GM19455 (cell line): Measurements from ENCODE around the gene PXMP2.

Experiments
- ATAC-seq: cut with Tn5 transposase; IDR thresholded peaks from one replicate; pipeline ENCODE4 v1.9.1; 2021; ENCODE audit not compliant: unreplicated experiment

The PXMP2 gene

DNA sequence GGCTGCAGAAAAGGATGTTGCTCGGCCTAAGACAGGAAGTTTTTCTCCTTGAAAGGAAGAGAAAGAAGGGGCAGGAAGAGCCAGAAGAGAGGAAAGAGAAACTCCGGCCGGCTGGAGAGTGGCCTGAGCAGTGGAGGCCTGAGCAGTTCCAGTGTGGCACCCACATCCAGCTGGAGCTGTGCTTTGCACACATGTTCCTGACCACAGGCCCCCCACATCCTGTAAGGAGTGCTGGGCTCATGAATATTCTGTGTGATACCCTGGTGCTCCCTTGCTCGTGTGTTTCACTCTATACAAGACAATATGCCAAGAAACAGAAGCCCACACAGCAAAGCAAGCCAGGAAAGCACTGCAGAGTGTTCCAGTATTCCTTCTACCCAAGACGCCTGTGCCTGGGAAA lies 27.3 kb upstream of the PXMP2 start:
- ATAC-seq = no peak

DNA sequence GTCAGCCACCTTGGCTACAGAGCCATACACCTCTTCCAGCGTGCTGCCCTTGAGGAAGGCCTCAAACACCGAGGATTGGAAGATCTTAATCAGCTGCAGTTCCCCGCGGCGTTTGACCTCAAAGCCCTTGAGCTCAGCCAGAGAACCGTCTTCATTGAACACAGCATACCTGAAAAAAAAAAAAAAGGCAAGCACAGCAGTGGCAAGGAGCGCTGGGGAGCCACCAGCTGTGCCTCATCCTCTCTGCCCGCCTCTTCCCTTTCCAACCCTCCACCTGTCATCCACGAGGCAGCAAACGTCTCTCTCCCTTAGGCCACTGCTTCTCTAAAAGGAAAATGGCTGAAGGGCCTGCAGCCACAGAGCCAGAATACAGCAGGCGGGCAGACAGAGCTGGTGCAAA lies 26.4 kb upstream of the PXMP2 start:
- ATAC-seq = no peak

DNA sequence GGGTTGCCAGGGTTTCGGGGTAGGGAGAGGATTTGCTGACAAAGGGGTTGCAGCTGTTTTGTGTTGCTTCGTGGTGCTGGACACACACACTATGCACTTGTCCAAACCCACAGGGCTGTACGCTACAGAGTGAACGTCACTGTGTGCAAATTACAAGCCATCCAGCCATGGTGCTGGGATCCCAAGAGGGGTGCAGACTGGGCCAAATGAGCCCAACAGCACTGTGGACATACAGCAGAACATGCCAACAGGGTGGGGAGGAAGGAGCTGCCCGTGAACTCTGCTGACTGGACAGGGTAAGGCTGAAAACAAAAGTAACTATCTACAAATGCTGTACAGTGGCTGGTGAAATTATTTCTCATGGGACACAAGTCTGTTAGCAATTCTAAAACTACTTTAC lies 25.4 kb upstream of the PXMP2 start:
- no peak for ATAC-seq

DNA sequence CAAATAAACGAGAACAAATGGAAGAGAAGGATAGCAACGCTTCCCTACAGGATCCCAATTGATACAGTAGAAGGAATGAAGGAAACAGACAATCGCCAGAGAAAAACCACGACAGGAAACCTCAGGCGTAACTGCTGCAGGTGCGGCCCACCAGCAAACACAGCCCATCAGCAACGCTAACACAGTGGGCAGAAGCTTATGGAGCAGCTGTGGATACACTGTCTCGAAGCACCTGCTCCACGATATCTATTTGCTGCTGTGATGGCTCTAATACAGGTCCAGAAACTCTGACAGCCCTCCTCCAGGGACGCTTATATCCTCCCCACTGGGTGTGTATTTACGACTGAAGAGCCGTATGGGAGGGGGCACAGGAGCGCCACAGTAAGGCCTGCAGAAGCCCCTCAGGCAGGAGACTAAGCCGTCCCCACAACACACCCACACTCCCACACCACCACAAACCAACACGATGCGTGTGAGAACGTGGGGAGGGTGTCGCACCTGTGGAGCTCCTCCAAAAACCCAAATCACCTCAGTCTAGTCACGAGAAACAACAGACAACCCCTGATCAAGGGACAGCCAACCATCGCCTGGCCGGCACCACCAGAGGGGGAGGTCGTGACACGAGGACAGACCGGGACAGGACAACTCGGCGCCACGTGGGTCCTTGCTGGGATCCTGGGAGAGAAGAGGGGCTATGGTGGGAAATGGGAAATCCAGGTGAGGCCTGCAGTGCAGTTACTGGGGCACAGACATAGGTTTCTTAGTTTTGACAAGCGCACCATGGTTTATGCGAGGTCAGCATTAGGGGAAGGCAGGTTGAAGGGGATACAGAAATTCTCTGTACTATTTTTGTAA lies 24.3 kb upstream of the PXMP2 start:
- no peak for ATAC-seq

GRCh38 chr12:132664206-132665148 lies 22.9 kb upstream of the PXMP2 start:
- ATAC-seq = no peak

DNA sequence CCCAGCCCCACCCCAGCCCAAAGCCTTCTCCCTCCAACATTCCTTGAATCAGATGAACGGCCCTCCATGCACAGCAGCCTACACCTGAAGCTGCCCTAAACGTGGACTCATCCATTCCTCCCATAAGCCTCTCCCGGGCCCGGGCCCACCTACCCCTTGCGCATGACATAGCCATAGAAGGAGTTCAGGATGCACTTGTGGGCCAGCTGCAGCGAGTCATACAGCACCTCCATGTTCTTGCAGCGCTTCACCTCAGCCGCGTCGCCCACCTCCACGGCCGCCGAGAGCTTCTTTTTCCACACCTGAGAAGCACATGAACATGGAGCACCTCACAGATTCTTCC lies 22.3 kb upstream of the PXMP2 start:
- ATAC-seq = no peak

- ATAC-seq = no peak
Observed at GRCh38 chr12:132665794-132666193, 21.6 kb upstream of the PXMP2 start.

DNA sequence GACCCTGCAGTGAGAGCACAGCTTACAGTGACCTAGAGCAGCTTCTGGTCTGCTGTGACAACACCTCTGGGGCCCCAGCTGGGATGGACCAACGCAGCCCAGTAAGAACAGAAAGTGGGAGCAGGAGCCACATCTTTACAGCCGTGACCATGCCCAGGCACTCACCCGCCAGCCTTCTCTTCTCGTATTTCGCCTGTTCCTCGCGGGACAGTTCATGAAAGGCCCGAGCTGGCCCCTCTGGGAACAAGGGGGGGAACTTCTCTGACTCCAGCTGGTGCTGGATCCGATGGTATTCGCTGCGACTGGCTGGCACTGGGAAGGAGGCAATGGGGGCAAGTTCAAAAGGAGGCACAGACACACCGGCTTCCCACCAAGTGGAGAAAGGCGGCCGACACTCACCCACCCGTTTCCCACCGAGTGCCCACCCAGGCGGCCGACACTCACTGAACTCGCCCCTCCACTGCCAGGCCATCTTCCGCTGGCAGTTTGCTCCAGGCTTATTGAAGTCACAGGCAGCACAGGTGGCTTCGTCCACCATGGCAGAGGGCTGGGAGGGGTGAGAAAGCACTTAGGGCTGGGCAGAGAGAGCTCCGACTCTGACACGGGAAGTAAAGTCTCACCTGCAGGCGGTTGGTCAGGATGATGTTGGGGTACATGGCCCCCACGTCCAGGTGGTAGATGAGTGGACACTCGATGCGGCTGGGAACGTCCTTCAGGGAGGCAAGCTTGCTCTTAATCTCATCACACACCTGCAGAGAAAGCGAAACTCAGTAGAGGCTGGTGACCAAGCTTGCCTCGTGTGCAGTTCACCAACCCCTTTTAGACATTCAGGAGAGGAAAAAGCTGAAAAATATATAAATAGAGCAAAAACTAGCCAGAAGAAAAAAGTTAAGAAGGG lies 18.9 kb upstream of the PXMP2 start:
- no peak for ATAC-seq

GRCh38 chr12:132669166-132669879 lies 18.1 kb upstream of the PXMP2 start:
- no peak for ATAC-seq

DNA sequence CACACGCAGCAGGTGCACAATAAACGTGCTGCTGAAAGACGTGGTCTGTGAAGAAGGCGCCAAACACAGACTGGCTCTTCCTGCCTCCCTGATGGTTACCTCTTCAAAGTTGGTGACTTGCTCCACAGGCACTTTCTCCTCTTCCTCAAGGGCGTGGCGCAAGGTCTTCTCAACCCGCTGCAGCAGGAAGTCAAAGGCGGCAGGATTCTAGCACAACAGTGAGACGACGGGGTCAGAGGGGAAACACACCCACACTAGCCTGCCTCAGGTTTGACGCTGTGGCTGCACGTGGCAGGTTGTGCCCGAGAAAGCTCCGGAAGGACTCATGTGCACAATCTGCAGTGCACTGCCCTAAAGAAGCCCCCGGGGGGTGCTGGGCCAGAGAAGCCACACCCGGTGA lies 15.3 kb upstream of the PXMP2 start:
- ATAC-seq = no peak

GRCh38 chr12:132672678-132673077 lies 14.7 kb upstream of the PXMP2 start:
- ATAC-seq = no peak

DNA sequence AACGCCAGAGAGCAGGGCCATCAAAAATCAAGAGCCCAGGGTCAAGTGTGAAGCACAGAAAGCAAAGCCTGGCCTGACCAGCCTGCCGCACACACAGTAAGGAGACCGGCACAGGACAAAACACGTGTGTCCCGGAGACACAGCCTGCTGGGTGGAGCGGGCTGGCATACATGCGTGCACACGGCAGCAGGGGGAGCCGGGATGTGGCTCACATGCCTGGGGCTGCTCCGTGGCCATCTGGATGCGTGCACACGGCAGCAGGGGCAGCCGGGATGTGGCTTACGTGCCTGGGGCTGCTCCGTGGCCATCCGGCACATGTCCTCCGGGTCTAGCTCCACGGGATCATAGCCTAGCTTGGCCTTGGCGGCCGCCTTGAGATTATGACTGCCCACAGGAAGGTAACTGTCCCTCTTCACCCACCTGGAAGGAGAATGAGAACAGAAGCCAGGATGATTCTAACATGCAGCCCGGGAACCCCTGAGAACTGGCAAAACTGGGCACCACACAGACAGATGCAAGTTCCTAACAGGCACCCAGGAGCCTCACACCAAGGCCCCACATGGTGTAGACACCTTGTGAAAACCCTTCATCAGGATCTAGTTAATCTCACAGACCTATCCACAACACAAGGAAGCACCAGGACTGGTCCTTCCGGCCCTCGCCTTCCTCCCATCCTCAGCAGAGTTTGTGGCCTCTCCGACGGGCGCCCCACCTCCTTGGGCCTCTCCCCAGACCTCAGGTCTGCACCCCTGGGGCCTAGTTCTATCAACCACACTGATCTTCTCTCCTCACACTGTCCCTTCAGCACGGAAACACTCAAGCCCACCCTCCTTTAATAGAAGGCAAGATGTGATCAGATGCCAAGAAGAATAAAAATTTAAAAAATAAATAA lies 13.9 kb upstream of the PXMP2 start:
- ATAC-seq = no peak

DNA sequence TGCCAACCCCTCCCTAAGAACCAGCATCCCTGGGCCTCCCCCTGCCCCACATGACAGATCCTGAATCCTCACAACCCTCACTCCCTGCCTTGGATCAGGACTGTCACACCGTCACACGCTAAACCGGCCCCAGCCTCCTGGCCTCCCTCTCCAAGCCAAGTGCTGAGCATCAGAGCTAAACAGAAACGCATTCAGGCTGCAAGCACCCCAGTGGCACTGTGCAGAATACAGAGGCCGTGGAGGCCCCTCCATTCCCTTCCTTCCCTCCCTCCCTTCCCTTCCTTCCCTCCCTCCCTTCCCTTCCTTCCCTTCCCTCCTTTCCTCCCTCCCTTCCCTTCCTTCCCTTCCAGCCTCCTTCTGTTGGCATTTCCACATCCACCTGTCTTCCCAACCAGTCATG lies 12.8 kb upstream of the PXMP2 start:
- no peak for ATAC-seq

DNA sequence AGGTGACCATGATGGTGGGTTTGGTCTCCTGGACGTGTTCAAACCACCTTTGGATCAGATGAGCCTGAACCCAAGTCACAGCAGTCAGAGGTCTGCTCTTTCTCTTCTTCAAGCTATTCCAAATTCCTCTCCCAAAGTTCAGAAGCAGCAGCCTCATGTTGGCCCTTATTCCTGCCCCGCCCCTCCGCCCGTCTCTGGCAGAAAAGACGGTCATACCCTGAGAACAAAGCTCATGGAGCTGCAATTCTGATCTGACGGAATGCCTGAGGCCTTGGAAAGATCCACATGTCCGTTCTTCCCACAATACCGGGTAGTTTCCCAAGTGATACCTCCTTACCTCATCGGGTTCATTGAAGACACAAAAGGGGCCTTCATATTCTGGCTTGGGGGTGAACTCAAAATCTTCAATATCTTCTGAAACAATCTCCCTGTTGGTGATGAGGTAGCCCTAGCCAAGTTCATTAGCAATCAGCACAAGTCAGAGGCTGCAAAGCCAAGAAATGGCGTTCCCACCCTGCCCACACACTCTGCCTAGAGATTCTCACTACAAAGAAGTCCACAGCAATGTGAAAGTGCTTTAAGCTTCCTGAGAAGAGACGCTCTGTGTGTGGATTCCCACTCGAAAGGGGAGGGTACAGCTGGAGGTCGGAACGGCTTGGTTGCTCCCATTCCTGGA lies 11.5 kb upstream of the PXMP2 start:
- ATAC-seq = no peak

- no peak for ATAC-seq
Observed at GRCh38 chr12:132677492-132677891, 9.9 kb upstream of the PXMP2 start.

DNA sequence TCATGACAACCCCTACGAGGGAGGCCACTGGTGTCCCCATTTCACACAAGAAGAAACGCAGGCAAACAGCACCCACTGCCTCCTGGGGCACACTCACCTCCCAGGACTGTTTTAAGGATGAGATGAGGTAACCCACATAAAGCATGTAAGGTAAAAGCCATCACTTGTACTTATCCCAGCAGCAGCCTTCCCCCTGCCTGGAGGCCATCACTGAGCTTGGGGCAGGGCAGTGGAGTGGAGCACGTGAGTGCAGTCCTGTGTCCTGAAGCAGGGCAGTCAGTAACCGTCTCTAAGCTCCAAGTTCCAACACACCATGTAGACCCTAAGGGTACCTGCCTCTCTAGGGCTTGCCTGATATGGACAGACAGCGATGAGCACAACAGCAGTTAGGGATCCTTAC lies 2.0 kb upstream of the PXMP2 start:
- no peak for ATAC-seq

DNA sequence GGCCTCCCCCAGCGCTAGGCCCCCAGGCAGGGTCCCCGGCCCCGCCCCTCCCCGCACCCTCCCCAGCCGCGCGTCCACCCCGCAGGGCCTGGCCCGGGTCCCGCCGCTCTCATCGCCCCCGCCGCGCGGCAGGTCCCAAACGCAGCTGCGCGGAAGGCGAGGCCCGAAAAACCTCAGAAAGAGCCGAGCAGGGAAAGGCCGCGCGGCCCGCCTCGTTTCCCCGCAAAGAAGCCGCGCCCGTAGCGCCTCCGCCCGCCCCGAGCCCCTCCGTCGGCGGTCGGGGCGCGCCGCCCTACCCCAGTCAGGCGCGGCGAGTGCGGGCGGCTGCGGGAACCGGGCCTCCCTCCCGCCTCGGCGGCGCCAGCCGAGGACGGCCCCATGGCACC lies 569 bp upstream of the PXMP2 start:
- peak; percentile 19 for ATAC-seq

GRCh38 chr12:132689227-132689626 lies 1.8 kb downstream of the PXMP2 start:
- no peak for ATAC-seq

DNA sequence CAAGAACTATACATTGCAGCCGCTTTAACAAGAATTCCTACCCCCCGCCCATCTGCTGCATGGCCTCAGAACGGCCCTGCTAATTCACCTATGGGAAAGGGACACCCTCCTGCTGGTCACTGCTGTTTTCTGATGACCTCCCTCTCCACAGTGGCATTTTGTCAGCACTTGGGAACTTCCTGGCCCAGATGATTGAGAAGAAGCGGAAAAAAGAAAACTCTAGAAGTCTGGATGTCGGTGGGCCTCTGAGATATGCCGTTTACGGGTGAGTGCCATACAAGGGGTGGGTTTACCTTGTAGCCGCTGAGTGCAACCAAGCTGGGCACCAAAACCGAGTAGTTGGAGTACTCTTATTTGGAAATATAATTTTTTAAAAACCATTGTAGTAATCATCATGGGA lies 2.7 kb downstream of the PXMP2 start:
- ATAC-seq = no peak
